ENCODE data around the gene BUD31. TPM values are rescaled to one million over a fixed set of nuclear protein-coding genes. Genes with fewer than 3 reads are reported as not detected.

The BUD31 gene
- polyA plus RNA-seq, 1 experiment = 82.3 TPM

GRCh38 chr7:99392046-99392445 lies 16.7 kb upstream of the BUD31 start:
- CTCF ChIA-PET = interaction anchor here (0.6 kb wide), 1 partner anchor 10 kb away, joined by 3 read pairs; no protein-coding TSS in a partner anchor
- H3K9me3 ChIP-seq (ENCODE audit: control insufficient read depth, insufficient read depth, low read length) = no peaks in the 10 kb centered on the region; the same call in 1 of the 2 replicates
- no peak overlapping the region for H3K4me3 ChIP-seq (ENCODE audit: low read depth, low read length)
- POLR2A ChIA-PET = interaction anchor here (0.9 to 1.9 kb wide), 3 partner anchors 16 to 29 kb away, joined by 3 to 9 read pairs (median 5); partner anchors contain the start of genes ARPC1B, BUD31 and PDAP1
- no peak for TF ChIP-seq CTCF (IDR thresholded peaks at IDR 0.05; ENCODE audit: low read depth, low read length)
- no peak overlapping the region for H3K27ac ChIP-seq (ENCODE audit: low read depth, low read length)
- no peak for DNase-seq (ENCODE audit: low read depth, low spot score)
- no peaks in the 10 kb centered on the region for H3K27me3 ChIP-seq (ENCODE audit: control insufficient read depth, insufficient read depth, low read length)

- ChIA-PET CTCF (interaction anchor here (0.6 kb wide), 1 partner anchor 11 kb away, joined by 3 read pairs; no protein-coding TSS in a partner anchor), POLR2A (interaction anchor here (0.9 to 1.9 kb wide), 3 partner anchors 16 to 30 kb away, joined by 3 to 9 read pairs (median 4); partner anchors contain the start of genes BUD31 and PDAP1)
- Histone ChIP-seq H3K27me3 (ENCODE audit: control insufficient read depth, insufficient read depth, low read length) (no peaks in the 10 kb centered on the region), H3K27ac (ENCODE audit: low read depth, low read length) (peak overlapping the region; percentile 31), H3K4me3 (ENCODE audit: low read depth, low read length) (peak overlapping the region; percentile 42), H3K9me3 (ENCODE audit: control insufficient read depth, insufficient read depth, low read length) (no peaks in the 10 kb centered on the region; the same call in 1 of the 2 replicates)
- TF ChIP-seq CTCF (IDR thresholded peaks at IDR 0.05; ENCODE audit: low read depth, low read length) = no peak
- no peak for DNase-seq (ENCODE audit: low read depth, low spot score)
These were observed 16.0 kb upstream of the BUD31 start for GRCh38 chr7:99392659-99393354.

GRCh38 chr7:99393355-99394187 lies 15.2 kb upstream of the BUD31 start:
- peak overlapping the region; percentile 11 for H3K27ac ChIP-seq (ENCODE audit: low read depth, low read length)
- H3K27me3 ChIP-seq (ENCODE audit: control insufficient read depth, insufficient read depth, low read length) = no peaks in the 10 kb centered on the region
- H3K4me3 ChIP-seq (ENCODE audit: low read depth, low read length) = peak overlapping the region; percentile 42
- DNase-seq (ENCODE audit: low read depth, low spot score) = no peak
- CTCF ChIA-PET = interaction anchor here (0.6 kb wide), 1 partner anchor 290 kb away, joined by 5 read pairs; no protein-coding TSS in a partner anchor
- no peak for TF ChIP-seq CTCF (IDR thresholded peaks at IDR 0.05; ENCODE audit: low read depth, low read length)
- H3K9me3 ChIP-seq (ENCODE audit: control insufficient read depth, insufficient read depth, low read length) = no peaks in the 10 kb centered on the region; the same call in 1 of the 2 replicates
- POLR2A ChIA-PET = interaction anchor here (1.0 to 1.9 kb wide), 3 partner anchors 14 to 19 kb away, joined by 3 to 9 read pairs (median 4); partner anchors contain the start of genes BUD31 and PDAP1

GRCh38 chr7:99394188-99394502 lies 14.6 kb upstream of the BUD31 start:
- TF ChIP-seq CTCF (IDR thresholded peaks at IDR 0.05; ENCODE audit: low read depth, low read length) = no peak
- POLR2A ChIA-PET = interaction anchor here (1.0 kb wide), 1 partner anchor 13 kb away, joined by 3 read pairs; no protein-coding TSS in a partner anchor
- DNase-seq (ENCODE audit: low read depth, low spot score) = no peak
- H3K27ac ChIP-seq (ENCODE audit: low read depth, low read length) = no peak overlapping the region
- H3K9me3 ChIP-seq (ENCODE audit: control insufficient read depth, insufficient read depth, low read length) = no peaks in the 10 kb centered on the region; the same call in 1 of the 2 replicates
- no peak overlapping the region for H3K4me3 ChIP-seq (ENCODE audit: low read depth, low read length)
- H3K27me3 ChIP-seq (ENCODE audit: control insufficient read depth, insufficient read depth, low read length) = no peaks in the 10 kb centered on the region
- CTCF ChIA-PET = interaction anchor here (0.6 kb wide), 1 partner anchor 291 kb away, joined by 5 read pairs; no protein-coding TSS in a partner anchor
